Mucosa of gallbladder (tissue), 1 donor: ENCODE measurements around the gene B3GNT5. TPM values are rescaled to one million over a fixed set of nuclear protein-coding genes. Genes with fewer than 3 reads are reported as not detected.
A peak's percentile ranks its signal among the peaks of the same experiment; 100 is the strongest.

ENCODE experiments used
- DNase-seq: peaks from one replicate; pipeline ENCODE4 v3.0.0-alpha.2; 2020; ENCODE audit warnings: low spot score
- total RNA-seq: library from RNA; stranded (reverse); gene quantifications from one replicate; pipeline ENCODE4 v1.2.1, GENCODE V29; 2021
- donor health status: DM: no; HTN: no; CAD: no.

Gene B3GNT5
- total RNA-seq, 1 donor from 2014 or later: 27.1 TPM

DNA sequence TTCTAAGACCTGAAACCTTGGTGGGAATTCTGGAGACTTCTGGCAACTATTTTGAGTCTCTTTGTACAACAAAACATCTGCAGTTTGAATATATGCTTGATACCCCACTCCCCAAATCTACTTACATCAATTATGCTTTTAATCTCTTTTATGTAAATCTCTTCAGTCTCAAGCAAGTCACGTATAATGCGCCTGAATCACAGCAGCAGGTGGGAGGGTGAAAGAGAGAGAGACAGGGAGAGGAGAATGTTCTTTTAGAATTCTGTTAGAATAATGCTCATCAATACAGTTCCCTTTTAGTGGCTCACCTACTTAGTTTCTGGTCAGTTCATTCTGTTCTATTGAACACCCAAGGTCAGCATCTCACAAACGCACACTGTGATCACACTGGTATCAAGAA, 22.2 kb upstream of the B3GNT5 start:
- no peak for DNase-seq

DNA sequence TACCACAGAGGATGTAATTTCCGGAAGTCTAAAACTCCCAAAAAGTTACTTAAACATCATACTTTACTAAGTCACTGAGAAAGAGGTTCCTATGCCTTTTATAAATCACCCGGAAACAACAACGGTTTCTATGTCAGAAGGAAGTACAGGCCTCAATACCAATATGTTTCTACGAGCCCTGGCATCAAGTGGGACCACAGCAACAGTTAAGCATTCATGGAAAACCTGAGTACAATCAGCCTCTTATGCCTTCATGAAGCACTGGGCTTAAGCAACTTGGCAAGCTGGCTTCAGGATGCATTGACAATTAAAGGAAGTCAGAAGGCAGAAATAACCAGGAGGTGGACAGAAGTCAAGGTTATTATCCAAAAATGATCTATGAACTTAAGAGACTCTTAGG, 19.1 kb upstream of the B3GNT5 start:
- DNase-seq: no peak

DNA sequence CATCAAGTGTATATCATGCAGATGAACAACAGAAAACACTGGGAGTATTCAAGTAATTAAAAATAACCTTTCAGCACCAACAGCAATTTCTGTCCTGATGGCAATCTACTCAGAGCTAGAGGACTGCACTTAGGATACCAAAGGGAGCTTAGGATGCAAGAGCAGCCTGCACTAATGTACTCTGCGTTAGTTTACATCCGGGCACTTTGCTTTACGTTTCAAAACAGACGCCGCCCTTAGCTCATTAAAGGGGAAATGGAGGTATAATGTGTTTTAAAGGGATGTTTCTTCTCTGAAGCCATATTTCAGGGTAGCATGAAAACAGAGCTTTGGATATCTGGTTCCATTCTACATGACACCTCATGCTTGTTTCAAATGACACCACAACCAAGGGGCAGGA, 14.0 kb upstream of the B3GNT5 start:
- no peak for DNase-seq

DNA sequence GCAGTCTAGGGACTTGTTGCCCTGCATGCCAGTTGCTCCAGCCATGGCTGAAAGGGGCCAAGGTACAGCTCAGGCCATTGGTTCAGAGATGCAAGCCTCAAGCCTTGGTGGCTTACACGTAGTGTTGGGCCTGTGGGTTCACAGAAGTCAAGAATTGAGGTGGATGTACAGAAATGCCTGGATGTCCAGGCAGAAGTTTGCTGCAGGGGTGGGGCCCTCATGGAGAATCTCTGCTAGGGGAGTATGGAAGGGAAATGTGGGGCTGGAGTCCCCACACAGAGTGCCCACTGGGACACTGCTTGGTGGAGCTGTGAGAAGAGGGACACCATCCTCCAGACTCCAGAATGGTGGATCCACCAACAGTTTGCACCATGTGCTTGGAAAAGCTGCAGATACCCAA, 10.6 kb upstream of the B3GNT5 start:
- no peak for DNase-seq

DNA sequence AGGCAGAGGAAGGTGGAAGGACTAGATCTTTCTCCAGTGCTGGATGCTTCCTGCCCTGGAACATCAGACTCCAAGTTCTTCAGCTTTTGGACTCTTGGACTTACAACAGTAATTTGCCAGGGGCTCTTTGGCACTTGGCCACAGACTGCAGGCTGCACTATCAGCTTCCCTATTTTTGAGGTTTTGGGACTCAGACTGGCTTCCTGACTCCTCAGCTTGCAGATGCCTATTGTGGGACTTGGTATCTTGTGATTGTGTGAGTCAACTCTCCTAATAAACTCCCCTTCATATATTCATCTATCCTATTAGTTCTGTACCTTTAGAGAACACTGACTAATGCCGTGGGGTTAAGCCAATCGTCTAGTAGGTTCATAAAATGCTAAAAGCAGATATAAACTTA, 8.8 kb upstream of the B3GNT5 start:
- DNase-seq: peak; percentile 65

DNA sequence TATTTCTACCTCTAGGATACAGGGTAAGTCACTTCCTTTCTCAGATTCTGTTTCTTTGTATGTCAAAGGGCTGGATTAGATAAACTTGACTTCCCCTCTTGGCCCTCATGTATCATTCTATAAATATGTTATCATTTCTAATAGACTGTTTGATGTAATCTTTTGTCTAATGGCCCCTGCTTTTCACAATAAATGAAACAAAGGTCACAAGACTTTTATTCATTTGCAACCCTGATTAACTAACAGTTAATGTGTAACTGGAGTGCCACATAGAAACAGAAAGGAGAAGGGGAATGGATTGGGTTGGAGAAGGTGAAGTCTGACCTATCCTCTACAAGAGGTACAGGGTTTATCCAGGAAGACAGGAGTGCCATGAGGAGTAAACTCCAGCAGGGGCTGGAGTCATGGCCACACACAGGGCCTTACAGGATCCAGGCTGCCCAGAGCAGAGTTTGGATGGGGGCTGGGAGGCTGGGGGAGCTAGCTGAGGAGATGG, 8.0 kb upstream of the B3GNT5 start:
- no peak for DNase-seq

DNA sequence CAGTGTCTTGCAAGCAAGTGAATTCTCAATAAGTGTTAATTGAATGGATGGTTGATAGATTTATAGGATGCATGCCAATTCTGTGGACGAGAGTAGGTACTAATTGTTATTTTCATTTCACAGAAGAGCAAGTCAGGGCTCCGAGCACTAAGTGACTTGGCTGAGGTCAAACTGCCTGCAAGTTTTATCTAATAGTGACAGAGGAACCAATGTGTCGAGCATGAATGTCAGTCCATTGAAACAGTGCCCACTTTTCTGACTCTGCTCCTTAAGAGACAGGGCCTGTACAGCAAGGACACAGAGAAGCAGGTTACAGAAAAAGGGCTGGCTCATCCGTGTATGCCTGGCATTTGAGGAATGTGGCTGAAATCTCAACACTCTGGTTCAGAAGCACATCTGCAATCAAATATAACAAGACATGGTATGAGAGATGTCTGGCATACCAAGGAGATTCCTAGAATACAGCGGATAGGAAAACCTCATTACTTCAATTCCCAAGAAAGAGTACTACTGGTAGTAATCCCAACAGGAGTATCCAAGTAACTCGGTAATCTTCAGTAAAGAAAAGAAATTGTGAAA, 6.0 kb upstream of the B3GNT5 start:
- no peak for DNase-seq

DNA sequence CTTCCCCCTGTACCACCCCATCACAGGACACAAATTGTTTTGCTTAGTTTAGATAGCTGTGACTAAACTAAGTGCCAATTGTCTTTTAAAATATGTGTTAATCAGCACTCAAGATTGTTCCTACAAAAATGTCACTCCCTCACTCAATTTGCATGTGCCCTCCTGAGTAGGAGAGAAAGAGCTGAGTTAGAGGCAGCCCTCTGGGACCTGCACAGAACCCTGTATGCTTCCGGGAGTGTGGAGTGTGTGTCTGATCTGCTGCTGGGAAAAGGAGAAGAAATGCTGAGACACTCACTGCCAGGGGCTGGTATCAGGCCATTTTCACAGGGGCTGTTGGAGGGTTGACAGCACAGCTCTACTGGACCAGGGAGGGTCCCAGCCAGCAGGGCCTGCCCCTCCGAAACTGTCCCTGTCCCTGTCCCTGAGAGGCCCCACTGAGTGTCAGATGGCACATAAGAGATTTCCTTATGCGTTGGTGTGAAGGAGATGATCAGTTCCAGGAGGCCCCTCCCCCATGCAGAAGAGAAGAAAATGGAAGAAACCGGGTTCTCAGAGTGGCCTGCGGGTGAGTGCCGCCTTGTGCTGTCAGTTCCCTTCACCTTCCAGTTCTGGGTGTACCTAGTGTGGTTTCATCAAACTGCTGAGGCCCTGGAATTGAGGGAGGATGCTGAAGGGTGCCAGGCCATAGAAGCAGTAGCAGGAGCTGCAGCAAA, 3.9 kb upstream of the B3GNT5 start:
- DNase-seq: no peak

DNA sequence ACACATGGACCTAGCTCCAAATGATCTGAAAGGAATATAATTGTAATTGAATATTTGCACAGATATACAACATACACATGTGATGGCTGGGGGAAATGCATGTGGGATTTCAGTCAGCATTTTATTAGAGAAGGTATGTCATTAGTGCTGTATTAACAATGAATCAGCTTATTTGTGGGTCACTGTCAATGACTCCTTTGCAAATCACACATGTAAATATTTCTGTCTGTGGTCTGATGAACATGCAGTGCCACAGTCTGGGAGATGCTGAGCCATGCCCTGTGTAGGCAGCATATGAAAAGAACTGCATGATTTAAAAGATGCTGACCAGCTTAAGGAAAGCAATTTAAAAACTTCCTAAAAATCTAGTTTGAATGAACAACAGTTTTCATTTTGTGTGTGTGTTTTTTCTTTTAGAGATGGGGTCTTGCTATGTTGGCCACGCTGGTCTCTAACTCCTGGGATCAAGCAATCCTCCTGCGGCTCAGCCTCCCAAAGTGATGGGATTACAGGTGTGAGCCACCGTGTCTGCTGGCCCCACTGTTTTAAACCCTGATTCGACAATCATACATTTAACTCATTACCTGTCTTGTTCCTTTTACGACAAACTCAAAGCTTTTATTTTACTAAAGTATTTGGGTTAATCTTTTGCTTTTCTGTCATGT, 803 bp upstream of the B3GNT5 start:
- no peak for DNase-seq

DNA sequence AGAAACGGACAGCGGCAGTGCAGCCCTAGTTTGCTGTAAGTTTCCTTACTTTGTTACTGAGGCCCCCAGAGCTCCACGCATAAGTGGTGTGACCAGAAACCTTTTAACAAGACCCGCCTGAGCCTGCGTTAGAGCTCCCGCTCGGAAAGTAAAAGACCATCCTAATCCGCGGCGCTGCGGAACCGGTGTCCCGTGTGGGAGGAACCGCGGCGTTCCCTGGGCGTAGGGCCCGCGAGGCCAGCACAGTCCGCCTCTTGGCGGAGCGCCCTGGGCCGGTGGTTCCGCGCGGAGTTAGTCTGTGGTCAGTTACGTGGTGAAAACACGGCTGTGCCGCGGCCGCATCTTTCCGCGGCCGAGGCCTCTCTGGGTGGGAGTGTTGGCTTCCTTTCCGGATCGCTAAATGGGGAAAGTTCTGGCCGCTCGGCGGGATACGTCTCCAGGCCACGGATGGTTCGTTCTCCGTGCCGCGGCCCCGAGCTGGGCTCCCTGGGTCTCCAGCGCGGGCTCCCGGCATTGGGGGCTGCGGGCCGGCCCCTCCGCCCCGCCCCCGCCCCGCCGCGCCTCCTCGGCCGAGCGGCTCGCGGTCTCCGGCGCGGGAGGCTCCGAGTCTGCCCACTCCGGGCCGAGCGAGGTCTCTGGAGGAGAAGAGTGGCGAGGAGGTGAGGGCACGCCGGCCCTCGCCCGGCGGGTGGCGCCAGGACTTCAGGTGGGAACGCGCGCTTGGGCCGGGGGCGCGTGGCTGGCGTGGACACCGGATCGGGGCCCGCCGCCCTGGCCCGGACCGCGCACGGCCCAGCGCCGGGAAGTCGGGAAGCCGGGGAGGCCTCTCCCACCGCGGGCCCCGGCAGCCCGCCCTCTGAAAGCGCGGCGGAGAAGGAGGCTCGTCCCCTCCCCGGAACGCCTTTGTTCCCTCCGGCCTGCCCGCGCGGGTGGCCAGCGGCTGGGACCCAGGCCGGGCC, 754 bp downstream of the B3GNT5 start:
- DNase-seq: peak; percentile 69

DNA sequence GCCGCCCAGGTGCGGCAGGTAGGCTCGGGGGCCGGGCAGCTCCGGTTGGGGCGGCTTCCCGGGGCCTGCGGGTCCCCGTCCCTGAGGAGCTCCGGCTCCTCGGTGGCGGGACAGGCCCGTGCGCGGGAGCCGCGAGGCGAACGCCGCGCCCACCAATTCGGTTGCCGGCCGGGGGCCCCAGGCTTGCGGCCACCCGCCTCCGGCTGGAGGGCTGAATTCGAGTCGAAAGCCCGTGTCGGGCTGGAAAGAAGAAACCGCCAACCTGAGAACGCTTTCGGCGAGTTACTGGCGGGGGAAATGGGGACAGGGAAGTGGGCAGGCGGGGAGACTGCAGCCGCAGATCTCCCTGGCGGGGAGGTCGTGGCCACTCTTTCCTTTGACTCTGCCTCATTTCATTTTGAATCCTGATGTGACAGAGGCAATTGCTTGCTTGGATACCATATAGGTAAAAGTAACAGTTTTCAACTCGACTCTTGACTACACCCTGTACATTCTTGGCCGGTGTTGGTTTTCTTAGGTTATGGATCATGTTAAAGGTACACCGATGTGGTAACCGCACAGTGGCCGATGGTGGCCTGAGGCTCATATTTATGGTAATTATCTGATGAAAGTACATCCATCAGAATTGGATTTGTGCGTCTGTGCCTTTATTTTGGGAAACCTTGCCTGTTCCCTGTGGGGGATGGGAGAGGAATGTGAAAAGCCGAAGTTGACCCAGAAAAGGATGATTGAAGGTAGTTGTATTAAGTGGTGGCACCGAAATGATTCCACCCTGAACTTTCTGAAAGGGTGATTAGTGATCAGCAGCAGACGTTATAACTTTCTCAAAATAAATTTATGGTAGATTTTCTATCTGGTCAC, 1.7 kb downstream of the B3GNT5 start:
- DNase-seq: no peak

DNA sequence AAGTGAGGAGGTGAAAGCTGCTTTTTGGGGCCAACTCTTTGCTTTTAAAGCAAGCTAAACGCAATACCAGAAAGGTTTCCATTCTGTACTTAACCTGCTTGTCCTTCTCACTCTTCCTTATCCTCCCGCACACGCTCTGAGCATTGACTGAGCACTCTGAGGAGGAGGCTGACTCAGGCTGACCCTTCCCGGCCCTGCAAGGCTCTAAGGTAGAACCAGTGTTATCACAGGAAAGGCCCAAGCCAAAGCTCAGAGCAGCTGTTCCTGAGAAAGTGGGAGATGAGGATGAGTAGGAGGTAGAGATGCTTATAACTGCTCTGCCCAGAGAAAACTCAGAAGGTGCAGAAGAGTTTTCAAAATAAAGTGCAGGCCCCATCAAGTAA, 2.3 kb downstream of the B3GNT5 start:
- DNase-seq: no peak

DNA sequence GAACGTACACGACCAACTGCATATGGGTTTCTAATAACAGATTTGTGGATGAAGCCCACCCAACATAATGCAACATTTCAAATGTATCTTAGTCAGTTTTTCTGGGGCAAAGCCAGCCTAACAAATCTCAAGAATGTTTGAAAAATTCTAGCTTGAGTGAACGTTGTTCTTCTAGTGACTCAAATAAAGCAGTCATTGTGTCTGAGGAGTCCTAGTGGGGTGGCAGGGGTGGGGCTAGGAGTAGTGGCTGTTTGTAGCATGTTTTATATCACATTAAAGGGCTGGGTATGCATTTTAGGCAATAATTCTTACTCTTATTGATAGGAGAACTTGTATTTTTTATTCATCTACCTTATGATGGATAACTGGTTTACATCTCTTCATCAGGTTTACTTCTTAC, 6.0 kb downstream of the B3GNT5 start:
- no peak for DNase-seq

DNA sequence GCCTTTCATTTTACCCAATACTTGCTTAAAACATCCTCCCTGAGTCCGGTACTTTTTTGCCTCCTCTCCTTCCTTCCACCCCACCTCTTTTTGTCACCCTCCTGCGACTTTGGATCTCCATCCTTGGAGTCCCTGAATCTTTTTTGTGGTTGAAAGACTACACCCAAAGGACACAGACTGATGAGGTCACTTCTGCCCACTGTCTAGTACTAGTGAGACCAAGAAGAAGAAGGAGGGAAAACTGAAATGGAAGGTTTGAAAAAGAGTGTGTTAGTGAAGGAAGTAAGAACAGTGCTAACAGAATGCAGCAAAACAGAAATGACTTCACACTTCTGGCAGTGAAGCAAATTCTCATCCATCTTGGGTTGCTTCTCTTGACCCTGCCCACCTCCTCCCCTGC, 6.6 kb downstream of the B3GNT5 start:
- no peak for DNase-seq

DNA sequence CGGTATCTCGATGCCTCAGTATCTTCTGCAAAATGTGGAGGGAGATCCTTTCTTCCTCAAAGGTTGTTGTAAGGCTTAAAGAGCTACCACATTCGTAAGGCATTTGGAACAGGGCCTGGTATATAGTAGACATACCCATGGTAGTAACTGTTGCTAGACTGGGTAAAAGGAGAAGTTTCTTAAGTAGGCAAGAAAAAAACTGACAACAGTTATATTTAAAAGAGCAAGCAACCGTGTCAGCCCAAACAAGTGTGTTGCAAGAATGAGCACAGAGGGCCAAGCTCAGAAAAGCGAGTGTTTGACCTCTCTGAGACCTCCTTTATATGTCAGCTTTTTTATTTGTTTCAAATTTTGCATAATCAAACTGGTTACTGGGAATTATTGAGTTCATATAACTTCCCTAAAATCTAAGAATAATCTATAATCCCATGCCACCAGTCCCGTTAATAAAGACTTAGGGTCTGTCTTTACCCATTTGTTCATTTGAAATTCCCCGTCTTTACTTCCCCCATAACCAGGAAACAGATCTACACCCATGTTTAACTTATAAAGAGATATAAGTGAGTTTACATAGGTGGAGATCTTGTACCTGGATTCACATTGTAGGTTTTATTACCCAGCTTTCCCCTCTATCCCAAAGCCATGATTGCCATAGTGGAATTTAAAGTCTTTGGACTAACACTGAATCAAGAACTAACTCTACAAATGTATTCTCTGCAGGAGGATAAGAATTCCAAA, 7.3 kb downstream of the B3GNT5 start:
- no peak for DNase-seq

DNA sequence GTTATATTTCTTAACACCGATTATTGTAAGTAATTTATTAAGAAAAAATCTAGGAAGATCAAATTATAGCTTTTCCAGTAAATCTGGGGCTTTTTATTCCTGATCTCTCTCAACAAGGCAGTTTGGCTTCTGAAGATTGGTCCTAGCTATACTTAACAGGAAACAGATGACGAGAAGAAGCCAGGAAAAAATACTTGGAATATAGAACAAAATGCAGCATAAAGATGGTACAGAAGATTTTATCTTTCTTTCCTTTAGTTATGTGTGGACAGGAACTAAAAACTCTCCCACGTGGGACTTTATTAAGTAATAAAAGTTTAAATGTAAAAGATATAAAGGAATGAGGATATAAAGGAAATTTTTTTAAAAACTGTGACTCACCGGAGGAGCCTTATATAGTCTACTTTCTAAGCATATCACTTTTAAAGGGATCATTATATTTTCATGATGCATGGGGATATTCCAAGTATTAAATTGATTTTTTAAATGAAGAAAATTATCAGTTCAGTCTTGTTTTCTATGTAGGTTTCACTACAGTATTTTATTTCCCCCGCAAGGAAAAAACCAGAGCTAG, 8.2 kb downstream of the B3GNT5 start:
- no peak for DNase-seq

DNA sequence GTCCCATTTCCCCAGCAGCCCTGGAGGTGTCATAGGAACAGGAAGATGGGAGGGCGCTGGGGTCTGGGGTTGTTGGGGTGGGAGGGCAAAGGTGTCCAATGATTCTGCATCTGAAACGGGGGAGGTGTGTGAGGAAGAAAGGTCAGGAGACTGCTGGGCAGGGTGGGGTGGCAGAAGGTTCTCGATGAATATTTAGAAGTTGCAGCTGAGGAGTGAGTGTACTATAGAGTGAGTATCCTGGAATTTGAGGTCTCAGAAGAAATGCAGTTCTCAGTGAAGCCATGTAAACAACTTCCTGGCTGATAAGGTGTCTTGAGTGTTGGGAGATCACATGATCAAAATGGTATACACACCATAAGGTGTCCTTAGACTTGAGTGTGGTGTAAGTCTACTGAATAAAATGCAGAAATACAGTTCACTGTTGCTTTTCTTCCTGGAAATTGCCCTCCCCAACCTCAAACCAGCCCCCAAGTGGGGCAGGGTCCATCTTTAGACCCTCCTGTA, 9.9 kb downstream of the B3GNT5 start:
- DNase-seq: no peak

DNA sequence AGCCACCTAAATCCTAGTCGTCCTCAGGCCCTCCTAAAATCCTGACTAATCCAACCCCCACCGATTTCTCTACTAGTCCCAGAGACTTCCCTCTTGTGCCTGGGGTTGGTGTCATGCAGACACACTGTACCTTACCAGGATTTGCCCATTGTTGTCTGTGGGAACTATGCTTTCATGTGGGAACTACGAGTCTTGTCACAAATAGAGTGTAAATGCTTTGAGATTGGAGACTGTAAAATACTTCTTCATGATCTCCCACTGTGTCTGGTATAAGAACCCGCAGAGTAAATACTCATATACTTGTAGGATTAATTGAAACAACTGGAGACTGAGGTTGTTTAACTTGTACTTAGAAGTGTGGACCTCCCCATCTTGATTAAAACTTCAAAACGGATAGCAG, 11.2 kb downstream of the B3GNT5 start:
- DNase-seq: no peak

DNA sequence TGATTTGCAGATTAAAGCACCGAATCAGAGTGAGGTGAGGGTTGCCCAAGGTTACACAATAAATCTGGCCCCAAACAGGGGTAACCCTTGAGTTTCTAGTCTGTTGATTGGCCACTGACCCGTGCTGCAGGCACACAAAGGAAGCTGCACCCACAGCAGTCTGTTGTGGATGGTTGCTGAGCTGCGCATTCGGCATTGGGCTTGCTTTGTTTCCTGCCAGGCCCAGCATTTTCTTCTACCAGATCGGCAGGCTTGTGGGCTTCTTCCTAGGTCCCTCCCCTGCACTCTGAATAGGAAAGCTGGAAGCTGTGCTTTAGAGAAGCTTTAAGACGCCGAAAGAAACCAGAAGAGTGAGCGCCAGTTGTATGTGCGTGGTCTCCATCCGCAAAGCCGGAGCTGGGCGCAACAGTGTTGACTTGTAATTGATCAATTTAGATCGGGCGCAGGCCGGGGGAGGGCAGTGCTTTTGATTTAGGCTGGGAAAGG, 12.1 kb downstream of the B3GNT5 start:
- no peak for DNase-seq
